ENCODE results near the gene LRRC4C. TPM values are rescaled to one million over a fixed set of nuclear protein-coding genes. Genes with fewer than 3 reads are reported as not detected.

LRRC4C gene
- 0.41 to 1.3 TPM (median 0.72 TPM) in 3 replicates for total RNA-seq (2021)
- percentile 29 among the genes with signal in this experiment for Bru-seq, nascent RNA
- long read RNA-seq, experiment 1, partial matches to known transcripts, result 0 of 10 reads
- long read RNA-seq, experiment 1, other reads (novel, unspliced or antisense), result 10 of 10 reads
- long read RNA-seq, experiment 2, result 0 reads
- long read RNA-seq, experiment 3, partial matches to known transcripts, result 0 of 3 reads
- long read RNA-seq, experiment 3, other reads (novel, unspliced or antisense), result 3 of 3 reads

GRCh38 chr11:41459465-41460401 lies at the start of gene LRRC4C:
TSS of gene LRRC4C (minus strand) at chr11:41459652.
- ATAC-seq, result peak; percentile 33
- no peaks in the 10 kb centered on the region; the same call in 1 of the 2 replicates for H3K27me3 Mint-ChIP-seq (ENCODE audit: low read depth)
- no peak for DNase-seq (ENCODE audit: low spot score)
- peaks cover 8% of the 10 kb centered on the region for H3K9me3 Mint-ChIP-seq
- ChIA-PET POLR2A (interaction anchor here (1.2 kb wide), 1 partner anchor 38 kb away, joined by 3 read pairs; no protein-coding TSS in a partner anchor), CTCF (interaction anchor here (0.8 to 2.5 kb wide), 12 partner anchors 12 to 1823 kb away, joined by 3 to 17 read pairs (median 4); no protein-coding TSS in a partner anchor)
- TF ChIP-seq TP53 (CRISPR knock-in tag; IDR thresholded peaks at IDR 0.05) (no peak), MYBL2 (CRISPR knock-in tag; IDR thresholded peaks at IDR 0.05) (no peak), IRF1 (CRISPR knock-in tag; IDR thresholded peaks at IDR 0.05) (no peak), AR (CRISPR knock-in tag; IDR thresholded peaks at IDR 0.05) (no peak), SP1 (CRISPR knock-in tag; conservative IDR thresholded peaks at IDR 0.05) (no peak), JUN (CRISPR knock-in tag; IDR thresholded peaks at IDR 0.05) (no peak), PRRX2 (CRISPR knock-in tag; IDR thresholded peaks at IDR 0.05) (no peak), MAX (CRISPR knock-in tag; IDR thresholded peaks at IDR 0.05) (no peak), SOX15 (CRISPR knock-in tag; IDR thresholded peaks at IDR 0.05) (no peak), ZBTB21 (CRISPR knock-in tag; IDR thresholded peaks at IDR 0.05; ENCODE audit: borderline replicate concordance) (no peak), USF1 (CRISPR knock-in tag; IDR thresholded peaks at IDR 0.05) (no peak), ATF6 (CRISPR knock-in tag; IDR thresholded peaks at IDR 0.05) (no peak), AFF4 (CRISPR knock-in tag; IDR thresholded peaks at IDR 0.05; ENCODE audit: borderline replicate concordance) (no peak)
- peaks cover 3% of the 10 kb centered on the region; the same call in 1 of the 2 replicates for H3K36me3 Mint-ChIP-seq
- H3K4me1 Mint-ChIP-seq, result peaks cover 52% of the 10 kb centered on the region
- peak within 1 kb of the TSS; percentile 53; the same call in 1 of the 2 replicates for H3K27ac Mint-ChIP-seq
- H3K4me3 Mint-ChIP-seq, result peak within 1 kb of the TSS; percentile 65
